Measurements from ENCODE around the gene C11orf16. TPM values are rescaled to one million over a fixed set of nuclear protein-coding genes. Genes with fewer than 3 reads are reported as not detected.

C11orf16 gene
- total and polyA plus RNA-seq, 4 donors = not detected

GRCh38 chr11:8905528-8906165 is 27.1 kb downstream of the C11orf16 start:
- Histone ChIP-seq H3K9ac (ENCODE audit: low read depth in 1 of 2, low read length in 2 of 2) (no peak overlapping the region), H3K36me3 (ENCODE audit: control insufficient read depth in 4 of 4, insufficient read depth in 3 of 4, low read depth in 1 of 4, low read length in 3 of 4) (no peaks in the 10 kb centered on the region), H3K4me3 (ENCODE audit: low read depth in 1 of 3, low read length in 3 of 3) (no peak overlapping the region), H3K27me3 (ENCODE audit: control insufficient read depth in 4 of 4, insufficient read depth in 4 of 4, low read length in 3 of 4) (no peaks in the 10 kb centered on the region), H3K4me1 (ENCODE audit: control insufficient read depth in 4 of 4, insufficient read depth in 4 of 4, low read length in 3 of 4) (peaks cover 0 to 8% (median 4%) of the 10 kb centered on the region in 4 donors), H3K9me3 (ENCODE audit: control insufficient read depth in 4 of 4, low read length in 3 of 4) (no peaks in the 10 kb centered on the region), H3K27ac (ENCODE audit: low read depth in 1 of 2, low read length in 2 of 2) (no peak overlapping the region)
- no peak for DNase-seq (ENCODE audit: low spot score)
- TF ChIP-seq MAX (IDR thresholded peaks at IDR 0.05) = no peak
- 93% methylated on average over 5 of the region's 5 CpGs for WGBS

GRCh38 chr11:8899119-8899753 is 33.5 kb downstream of the C11orf16 start:
- no peaks in the 10 kb centered on the region for H3K27me3 ChIP-seq (ENCODE audit: control insufficient read depth in 4 of 4, insufficient read depth in 4 of 4, low read length in 3 of 4)

More at GRCh38 chr11:8899119-8899753, 33.5 kb downstream of the C11orf16 start:
- Histone ChIP-seq H3K36me3 (ENCODE audit: control insufficient read depth in 4 of 4, insufficient read depth in 3 of 4, low read depth in 1 of 4, low read length in 3 of 4) (no peaks in the 10 kb centered on the region), H3K4me3 (ENCODE audit: low read depth in 1 of 3, low read length in 3 of 3) (no peak overlapping the region), H3K9me3 (ENCODE audit: control insufficient read depth in 4 of 4, low read length in 3 of 4) (peaks cover 0 to 9% (median 2%) of the 10 kb centered on the region in 4 donors), H3K27ac (ENCODE audit: low read depth in 1 of 2, low read length in 2 of 2) (no peak overlapping the region), H3K4me1 (ENCODE audit: control insufficient read depth in 4 of 4, insufficient read depth in 4 of 4, low read length in 3 of 4) (peaks cover 0 to 1% (median 0%) of the 10 kb centered on the region in 4 donors), H3K9ac (ENCODE audit: low read depth in 1 of 2, low read length in 2 of 2) (no peak overlapping the region)
- TF ChIP-seq RAD21 (IDR thresholded peaks at IDR 0.05) (no peak), YY1 (IDR thresholded peaks at IDR 0.05) (no peak), GABPA (IDR thresholded peaks at IDR 0.05 in 1 of 2, conservative IDR thresholded peaks at IDR 0.05 in 1 of 2) (no peak), JUND (IDR thresholded peaks at IDR 0.05) (no peak), ZBTB33 (IDR thresholded peaks at IDR 0.05) (no peak), CTCF (IDR thresholded peaks at IDR 0.05; ENCODE audit: low read depth, low read length, missing input control) (no peak), EGR1 (IDR thresholded peaks at IDR 0.05; ENCODE audit: low read depth in 2 of 2) (no peak), ATF3 (IDR thresholded peaks at IDR 0.05) (no peak), MAX (IDR thresholded peaks at IDR 0.05) (no peak), FOXA2 (IDR thresholded peaks at IDR 0.05) (no peak), NR2F2 (IDR thresholded peaks at IDR 0.05) (no peak), SP1 (IDR thresholded peaks at IDR 0.05) (no peak), HNF4G (IDR thresholded peaks at IDR 0.05) (no peak), TAF1 (conservative IDR thresholded peaks at IDR 0.05) (no peak), RXRA (IDR thresholded peaks at IDR 0.05) (no peak), FOXA1 (IDR thresholded peaks at IDR 0.05) (no peak), HNF4A (conservative IDR thresholded peaks at IDR 0.05) (no peak)
- TF ChIP-seq, protein P1, sequence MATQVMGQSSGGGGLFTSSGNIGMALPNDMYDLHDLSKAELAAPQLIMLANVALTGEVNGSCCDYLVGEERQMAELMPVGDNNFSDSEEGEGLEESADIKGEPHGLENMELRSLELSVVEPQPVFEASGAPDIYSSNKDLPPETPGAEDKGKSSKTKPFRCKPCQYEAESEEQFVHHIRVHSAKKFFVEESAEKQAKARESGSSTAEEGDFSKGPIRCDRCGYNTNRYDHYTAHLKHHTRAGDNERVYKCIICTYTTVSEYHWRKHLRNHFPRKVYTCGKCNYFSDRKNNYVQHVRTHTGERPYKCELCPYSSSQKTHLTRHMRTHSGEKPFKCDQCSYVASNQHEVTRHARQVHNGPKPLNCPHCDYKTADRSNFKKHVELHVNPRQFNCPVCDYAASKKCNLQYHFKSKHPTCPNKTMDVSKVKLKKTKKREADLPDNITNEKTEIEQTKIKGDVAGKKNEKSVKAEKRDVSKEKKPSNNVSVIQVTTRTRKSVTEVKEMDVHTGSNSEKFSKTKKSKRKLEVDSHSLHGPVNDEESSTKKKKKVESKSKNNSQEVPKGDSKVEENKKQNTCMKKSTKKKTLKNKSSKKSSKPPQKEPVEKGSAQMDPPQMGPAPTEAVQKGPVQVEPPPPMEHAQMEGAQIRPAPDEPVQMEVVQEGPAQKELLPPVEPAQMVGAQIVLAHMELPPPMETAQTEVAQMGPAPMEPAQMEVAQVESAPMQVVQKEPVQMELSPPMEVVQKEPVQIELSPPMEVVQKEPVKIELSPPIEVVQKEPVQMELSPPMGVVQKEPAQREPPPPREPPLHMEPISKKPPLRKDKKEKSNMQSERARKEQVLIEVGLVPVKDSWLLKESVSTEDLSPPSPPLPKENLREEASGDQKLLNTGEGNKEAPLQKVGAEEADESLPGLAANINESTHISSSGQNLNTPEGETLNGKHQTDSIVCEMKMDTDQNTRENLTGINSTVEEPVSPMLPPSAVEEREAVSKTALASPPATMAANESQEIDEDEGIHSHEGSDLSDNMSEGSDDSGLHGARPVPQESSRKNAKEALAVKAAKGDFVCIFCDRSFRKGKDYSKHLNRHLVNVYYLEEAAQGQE (IDR thresholded peaks at IDR 0.05) = no peak
- no peak for DNase-seq (ENCODE audit: low spot score)
